ENCODE data around the gene CARF.
A peak's percentile ranks its signal among the peaks of the same experiment; 100 is the strongest.
"Not testable (repeated sequence)": the region's sequence is repeated elsewhere in the genome, so short reads cannot be mapped to it uniquely, and the experiment has no call there.

CARF gene

GRCh38 chr2:202941771-202942170 lies 29.7 kb downstream of the CARF start:
- DNase-seq = no peak

DNA sequence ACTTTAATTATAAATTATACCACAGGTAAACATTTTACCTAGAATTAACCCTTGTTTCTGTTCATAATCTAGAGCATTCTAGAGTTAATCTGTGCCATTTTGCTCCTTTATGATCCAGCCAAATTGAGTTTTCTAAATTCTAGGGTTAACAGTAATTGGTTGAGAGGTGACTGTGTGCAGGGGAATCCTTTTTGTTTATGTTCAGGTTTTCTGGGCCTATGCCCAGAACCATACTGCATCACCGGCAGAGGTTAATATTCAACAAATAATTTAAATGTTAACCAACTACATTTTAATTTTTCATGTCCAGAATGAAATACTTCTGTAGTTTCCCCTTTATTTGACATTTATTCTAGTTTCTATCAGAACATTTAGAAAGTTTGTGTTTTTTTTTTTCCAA lies 32.3 kb downstream of the CARF start:
- no peak for DNase-seq

DNA sequence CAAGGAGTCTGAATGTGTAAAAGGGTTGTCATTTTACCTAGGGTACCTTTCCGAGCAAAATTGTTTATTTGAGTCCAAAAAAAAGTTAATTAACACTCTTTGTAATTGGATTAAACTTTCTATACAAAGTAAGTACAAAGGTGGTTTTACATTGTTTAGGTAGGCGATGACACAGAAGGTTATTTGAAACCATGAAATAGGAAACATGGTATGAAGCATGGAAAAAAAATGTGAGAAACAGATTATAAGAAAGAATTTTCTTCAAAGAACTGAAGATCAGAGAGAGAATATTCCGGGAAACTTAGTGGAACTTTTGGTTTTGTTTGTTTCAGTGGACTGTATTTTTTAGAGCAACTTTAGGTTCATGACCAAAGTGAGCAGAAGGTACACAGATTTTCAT lies 32.7 kb downstream of the CARF start:
- no peak for DNase-seq

- DNase-seq = no peak
These were observed 33.4 kb downstream of the CARF start for GRCh38 chr2:202945497-202945896.

- not testable (repeated sequence) for DNase-seq
These were observed 37.3 kb downstream of the CARF start for GRCh38 chr2:202949333-202949732.

DNA sequence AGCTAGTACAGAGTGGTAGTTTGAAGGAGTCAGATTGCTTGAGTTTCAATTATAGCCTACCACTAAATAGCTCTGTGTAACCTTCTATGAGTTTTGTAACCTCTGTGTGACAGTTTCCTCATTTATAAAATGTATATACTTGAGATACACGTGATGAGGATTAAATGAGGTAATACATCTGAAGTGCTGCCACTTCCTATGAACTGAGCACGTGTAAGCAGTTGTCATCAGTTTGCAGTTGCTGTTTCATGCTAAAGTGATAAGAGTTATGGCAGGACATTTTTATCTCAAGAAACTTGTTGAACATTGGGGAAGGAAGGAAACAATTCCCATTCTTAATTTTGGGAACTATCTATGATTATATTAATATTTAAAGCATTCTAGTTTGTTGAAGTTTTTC lies 38.5 kb downstream of the CARF start:
- peak; percentile 89 to 92 for DNase-seq

DNA sequence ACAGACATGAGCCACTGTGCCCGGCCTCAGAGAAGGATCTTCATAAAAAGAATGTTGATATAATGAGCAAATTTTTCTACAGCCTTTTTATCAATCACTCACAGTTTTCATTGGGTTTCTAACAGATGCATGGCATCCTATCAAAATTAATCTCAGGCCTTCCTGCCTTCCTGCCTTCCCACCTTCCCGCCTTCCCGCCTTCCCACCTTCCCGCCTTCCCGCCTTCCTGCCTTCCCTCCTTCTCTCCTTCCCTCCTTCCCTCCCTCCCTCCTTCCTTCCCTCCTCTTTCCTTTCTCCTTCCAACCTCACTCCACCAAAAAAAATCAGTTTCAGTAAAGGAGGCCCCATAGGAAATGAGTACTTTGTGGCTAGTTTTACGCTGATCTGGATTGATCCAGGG lies 48.4 kb downstream of the CARF start:
- DNase-seq = no peak

GRCh38 chr2:202963712-202964111 lies 51.6 kb downstream of the CARF start:
- no peak for DNase-seq

- no peak for DNase-seq
These were observed 53.9 kb downstream of the CARF start for GRCh38 chr2:202965810-202966460.

DNA sequence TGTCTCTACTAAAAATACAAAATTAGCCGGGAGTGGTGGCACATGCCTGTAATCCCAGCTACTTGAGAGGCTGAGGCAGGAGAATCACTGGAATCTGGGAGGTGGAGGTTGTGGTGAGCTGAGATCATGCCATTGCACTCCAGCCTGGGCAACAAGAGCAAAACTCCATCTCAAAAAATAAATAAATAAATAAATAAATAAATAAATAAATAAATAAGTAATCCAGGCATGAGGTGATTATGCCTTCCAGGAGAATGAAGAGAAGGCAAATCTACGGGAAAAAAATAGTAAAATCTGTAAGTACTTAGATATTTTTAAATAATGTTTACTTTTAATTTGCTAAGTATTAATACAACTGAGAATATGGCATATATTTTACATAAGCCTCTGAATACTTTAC lies 57.3 kb downstream of the CARF start:
- not testable (repeated sequence) for DNase-seq

DNA sequence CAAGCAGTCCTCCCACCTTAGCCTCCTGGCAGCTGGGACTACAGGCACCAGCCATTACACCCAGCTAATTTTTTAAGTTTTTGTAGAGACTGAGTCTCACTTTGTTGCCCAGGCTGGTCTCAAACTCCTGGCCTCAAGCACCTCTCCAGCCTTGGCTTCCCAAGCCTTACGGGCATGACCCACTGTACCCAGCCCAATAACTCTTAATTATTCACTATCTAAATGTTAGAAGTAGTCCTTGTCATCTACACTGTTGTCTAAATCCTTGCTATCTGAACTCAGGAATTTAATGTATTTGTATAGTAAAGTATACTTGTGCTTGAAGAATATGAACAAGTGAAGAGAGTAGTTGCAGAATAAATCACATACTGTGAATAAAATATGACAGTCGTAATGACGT lies 64.7 kb downstream of the CARF start:
- no peak for DNase-seq

- DNase-seq = no peak
These were observed 70.9 kb downstream of the CARF start for GRCh38 chr2:202982779-202983491.

DNA sequence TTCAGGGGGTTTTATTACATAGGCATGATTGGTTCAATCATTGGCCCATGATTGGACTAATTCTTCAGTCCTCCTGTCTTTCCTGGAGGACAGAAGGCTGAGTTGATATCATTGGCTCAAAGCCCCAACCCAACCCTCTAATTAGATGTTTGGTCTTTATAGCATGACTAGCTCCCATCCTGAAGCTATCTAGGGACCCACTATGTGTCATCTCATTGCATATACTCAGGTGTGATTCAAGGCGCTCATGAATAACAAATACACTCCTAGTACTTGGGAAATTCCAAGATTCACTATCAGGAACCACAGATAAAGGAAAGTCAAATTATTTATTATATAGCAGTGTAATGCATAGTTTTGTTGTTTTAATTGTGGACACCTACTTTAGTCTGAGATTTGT lies 77.7 kb downstream of the CARF start:
- no peak for DNase-seq

DNA sequence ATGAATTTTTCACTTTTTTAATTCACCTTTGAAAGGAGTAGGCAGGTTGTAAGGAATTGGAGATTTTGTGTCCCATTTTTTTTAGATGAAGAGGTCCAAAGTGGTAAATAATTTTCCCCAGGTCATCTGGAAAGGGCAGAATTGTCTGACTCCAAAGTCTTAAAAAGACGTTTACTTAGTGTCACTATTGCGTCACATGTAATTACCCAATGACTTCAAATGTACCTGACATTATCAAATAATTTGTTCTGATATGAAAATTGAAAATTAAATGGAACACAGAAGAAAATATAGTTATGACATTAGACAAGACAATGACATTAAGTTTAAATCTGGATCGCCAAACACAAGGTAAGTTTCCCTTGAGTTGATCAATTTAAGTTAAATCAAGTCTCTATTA lies 78.4 kb downstream of the CARF start:
- no peak for DNase-seq

DNA sequence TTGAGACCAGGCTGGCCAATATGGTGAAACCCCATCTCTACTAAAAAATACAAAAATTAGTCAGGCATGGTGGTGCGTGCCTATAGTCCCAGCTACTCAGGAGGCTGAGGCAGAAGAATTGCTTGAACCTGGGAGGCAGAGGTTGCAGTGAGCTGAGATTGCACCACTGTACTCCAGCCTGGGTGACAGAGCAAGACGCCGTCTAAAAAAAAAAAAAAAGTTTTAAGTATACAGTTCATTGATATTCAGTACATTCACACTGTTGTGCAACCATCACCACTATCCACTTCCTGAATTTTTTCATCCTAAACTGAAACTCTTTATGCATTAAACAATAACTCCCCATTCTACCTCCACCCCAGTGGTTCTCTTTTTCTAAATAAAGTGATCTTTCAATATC lies 85.0 kb downstream of the CARF start:
- DNase-seq = peak; percentile 81 to 89

- DNase-seq = no peak
These were observed 90.2 kb downstream of the CARF start for GRCh38 chr2:203002054-203002821.

- DNase-seq = no peak
These were observed 91.6 kb downstream of the CARF start for GRCh38 chr2:203003716-203004115.

- peak; percentile 67 to 81 for DNase-seq
These were observed 102.6 kb downstream of the CARF start, which contains the start of gene NBEAL1 for GRCh38 chr2:203014456-203015199. TSS of gene NBEAL1 (plus strand) at chr2:203014875. CDS start at chr2:203016385, 1,510 bp downstream.

GRCh38 chr2:203016716-203017115 lies 104.6 kb downstream of the CARF start:
- DNase-seq = no peak

DNA sequence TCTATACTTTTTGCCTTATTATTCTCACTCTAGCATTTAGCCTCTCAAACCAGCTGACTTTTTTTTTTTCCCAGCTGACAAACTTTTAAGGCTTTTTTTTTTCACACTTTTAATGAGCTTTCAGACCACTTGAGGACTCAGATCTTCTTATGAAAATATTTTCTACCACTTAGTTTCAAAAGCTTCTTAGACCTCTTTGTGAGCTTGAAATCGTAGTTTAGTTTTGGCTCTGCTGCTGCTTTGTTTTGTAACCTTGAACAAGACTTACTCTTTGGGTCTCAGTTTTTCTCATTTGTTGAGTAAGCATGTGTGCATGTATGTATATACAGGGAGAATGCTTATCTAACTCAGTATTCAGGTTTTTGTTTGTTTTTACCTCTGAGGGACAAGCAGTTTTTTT lies 106.1 kb downstream of the CARF start:
- DNase-seq = no peak

GRCh38 chr2:203019142-203019541 lies 107.1 kb downstream of the CARF start:
- DNase-seq = no peak

GRCh38 chr2:203021991-203022390 lies 109.9 kb downstream of the CARF start:
- DNase-seq = no peak

DNA sequence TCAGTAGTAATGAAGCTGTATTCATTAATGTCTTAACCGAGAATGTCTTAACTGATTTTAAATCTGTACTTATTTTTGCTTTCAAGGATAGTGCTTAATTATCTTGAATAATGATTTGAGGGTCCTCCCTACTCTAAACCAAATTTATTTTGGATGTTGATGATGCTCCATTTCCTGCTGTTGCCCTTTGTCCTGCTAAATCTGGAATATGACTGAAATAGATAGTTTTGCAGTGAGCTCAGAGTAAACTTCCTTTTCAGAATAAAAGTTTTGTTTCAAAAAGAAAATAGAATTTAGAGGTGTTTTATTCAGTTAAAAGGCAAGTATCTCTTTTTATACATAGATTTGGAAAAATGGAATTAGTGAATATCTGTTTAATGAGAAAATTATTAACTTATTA lies 110.7 kb downstream of the CARF start:
- no peak for DNase-seq

Measured in AML-193 (cell line).